ENCODE results near the gene CALU.

CALU gene

GRCh38 chr7:128755075-128755818 is 16.1 kb downstream of the CALU start:
- no peak for DNase-seq

GRCh38 chr7:128755819-128756476 is 16.8 kb downstream of the CALU start:
- DNase-seq: no peak

GRCh38 chr7:128757203-128757602 is 18.0 kb downstream of the CALU start:
- DNase-seq: no peak

- no peak for DNase-seq
These were observed 19.4 kb downstream of the CALU start for GRCh38 chr7:128758553-128758952.

- no peak for DNase-seq
These were observed 20.1 kb downstream of the CALU start for GRCh38 chr7:128759242-128759641.

- no peak for DNase-seq
These were observed 24.4 kb downstream of the CALU start for GRCh38 chr7:128763541-128763940.

GRCh38 chr7:128767475-128768110 is 28.4 kb downstream of the CALU start:
- DNase-seq: no peak

GRCh38 chr7:128770233-128770632 is 31.1 kb downstream of the CALU start:
- no peak for DNase-seq

GRCh38 chr7:128773604-128774003 is 34.4 kb downstream of the CALU start:
- no peak for DNase-seq

- DNase-seq: no peak
These were observed 35.0 kb downstream of the CALU start for GRCh38 chr7:128774029-128774689.

GRCh38 chr7:128774921-128775320 is 35.8 kb downstream of the CALU start:
- no peak for DNase-seq

GRCh38 chr7:128775744-128776474 is 36.8 kb downstream of the CALU start, which contains the start of gene OPN1SW:
Gene OPN1SW (minus strand): TSS chr7:128775794. CDS start chr7:128775781, 13 bp downstream.
- no peak for DNase-seq

GRCh38 chr7:128777156-128778123 is 38.3 kb downstream of the CALU start:
- DNase-seq: no peak

- no peak for DNase-seq
These were observed 39.8 kb downstream of the CALU start for GRCh38 chr7:128778946-128779345.

- DNase-seq: no peak
These were observed 42.0 kb downstream of the CALU start for GRCh38 chr7:128781126-128781525.

GRCh38 chr7:128781851-128782250 is 42.7 kb downstream of the CALU start:
- no peak for DNase-seq

- DNase-seq: no peak
These were observed 44.1 kb downstream of the CALU start for GRCh38 chr7:128783143-128783861.

- no peak for DNase-seq
These were observed 46.6 kb downstream of the CALU start for GRCh38 chr7:128785738-128786137.

- no peak for DNase-seq
These were observed 49.6 kb downstream of the CALU start for GRCh38 chr7:128788446-128789412.

Data from CD4-positive, alpha-beta T cell treated with Interleukin-17A for 1 hour (primary cell).